Loucy (cell line): ENCODE results near the gene UBL4A.

Experiments used
- H2AFZ ChIP-seq: fragments of 200-600 bp; sonication (generic); 2 replicates; pipeline ENCODE4 v1.6.0; 2016; ENCODE audit warnings: antibody characterized with exemption, mild to moderate bottlenecking, low read length, moderate library complexity
- H3F3A ChIP-seq: fragments of 200-600 bp; 2 replicates; pipeline ENCODE4 v1.6.0; 2016; ENCODE audit warnings: antibody characterized with exemption, low read depth, mild to moderate bottlenecking
- H3K27me3 ChIP-seq: fragments of 200-600 bp; sonication (generic); 2 replicates; pipeline ENCODE4 v1.6.1; 2014; ENCODE audit warnings: low read length, mild to moderate bottlenecking; ENCODE audit not compliant: insufficient read depth, poor library complexity, severe bottlenecking
- H3K36me3 ChIP-seq: fragments of 200-600 bp; sonication (generic); 2 replicates; pipeline ENCODE4 v1.6.1; 2016; ENCODE audit warnings: low read length; ENCODE audit not compliant: insufficient read depth
- H3K4me1 ChIP-seq: fragments of 200-600 bp; sonication (generic); 2 replicates; pipeline ENCODE4 v1.5.1; 2014; ENCODE audit warnings: low read length, mild to moderate bottlenecking; ENCODE audit not compliant: insufficient read depth, poor library complexity, severe bottlenecking
- H3K4me2 ChIP-seq: fragments of 200-600 bp; sonication (generic); 2 replicates; pipeline ENCODE4 v1.6.0; 2014; ENCODE audit warnings: antibody characterized with exemption, low read length, low read depth, mild to moderate bottlenecking; ENCODE audit not compliant: poor library complexity, severe bottlenecking
- H3K4me3 ChIP-seq: fragments of 200-600 bp; sonication (generic); 2 replicates; pipeline ENCODE4 v1.5.1; 2014; ENCODE audit warnings: low read length, mild to moderate bottlenecking, mixed read lengths; ENCODE audit not compliant: poor library complexity, severe bottlenecking
- H3K79me2 ChIP-seq: fragments of 200-600 bp; sonication (generic); 2 replicates; pipeline ENCODE4 v1.6.1; 2014; ENCODE audit warnings: low read length; ENCODE audit not compliant: insufficient read depth
- H3K9ac ChIP-seq: fragments of 200-600 bp; sonication (generic); 2 replicates; pipeline ENCODE4 v1.6.0; 2014; ENCODE audit warnings: mild to moderate bottlenecking, low read depth, low read length, moderate library complexity; ENCODE audit not compliant: poor library complexity, severe bottlenecking
- H3K9me2 ChIP-seq: fragments of 200-600 bp; sonication (generic); replicated peaks from 2 replicates; pipeline ENCODE4 v1.6.1; 2016; ENCODE audit warnings: low read depth, low read length, mixed read lengths
- H3K9me3 ChIP-seq: fragments of 200-600 bp; sonication (generic); 2 replicates; pipeline ENCODE4 v1.6.1; 2014; ENCODE audit warnings: mild to moderate bottlenecking, antibody characterized with exemption, low read length, low read depth; ENCODE audit not compliant: insufficient read depth
- H4K20me1 ChIP-seq: fragments of 200-600 bp; sonication (generic); 2 replicates; pipeline ENCODE4 v1.6.0; 2014; ENCODE audit warnings: antibody characterized with exemption, low read length, mild to moderate bottlenecking; ENCODE audit not compliant: insufficient read depth, poor library complexity, severe bottlenecking
- EZH2phosphoT487 ChIP-seq: fragments of 200-600 bp; IDR thresholded peaks from 2 replicates; pipeline ENCODE4 v1.6.1; 2018; ENCODE audit warnings: antibody characterized with exemption, mild to moderate bottlenecking, moderate library complexity, borderline replicate concordance
- TF ChIP-seq, protein P1 (sequence below): fragments of 200-600 bp; sonication (generic); conservative IDR thresholded peaks from 2 replicates; pipeline ENCODE4 v1.5.1; 2014; ENCODE audit warnings: mild to moderate bottlenecking, antibody characterized with exemption, low read length

The UBL4A gene

DNA sequence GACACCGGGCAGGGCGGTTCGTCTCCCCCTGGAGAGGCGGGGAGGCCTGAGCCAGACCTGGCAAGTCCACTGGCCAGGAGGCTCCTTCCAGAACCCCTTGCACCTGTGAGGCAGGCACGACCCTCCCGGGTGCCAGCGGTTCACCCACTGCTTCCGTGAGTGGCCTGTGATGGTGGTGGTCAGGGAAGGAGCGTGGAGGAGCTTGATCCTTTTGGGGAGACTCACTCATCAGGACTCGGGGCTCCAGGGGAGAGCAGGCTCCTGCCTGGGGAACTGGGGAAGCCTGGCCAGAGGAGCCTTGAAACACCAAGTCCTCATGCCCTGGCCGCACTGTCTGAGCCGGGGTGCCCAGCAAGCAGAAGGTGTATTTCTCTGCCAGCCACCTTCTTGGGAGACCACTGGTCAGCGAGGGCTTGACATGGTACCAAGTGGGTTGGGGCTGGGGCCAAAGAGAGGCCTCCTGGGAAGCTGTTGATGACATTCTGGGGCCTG is 41.6 kb downstream of the UBL4A start:
- no peaks in the 10 kb centered on the region; the same call in 1 of the 2 replicates for H3K36me3 ChIP-seq
- H3F3A ChIP-seq: no peaks in the 10 kb centered on the region
- H3K9ac ChIP-seq: peak overlapping the region; percentile 75
- H3K9me2 ChIP-seq: no peaks in the 10 kb centered on the region
- no peaks in the 10 kb centered on the region for H3K9me3 ChIP-seq
- H4K20me1 ChIP-seq: no peaks in the 10 kb centered on the region
- H3K4me2 ChIP-seq: peak overlapping the region; percentile 71
- TF ChIP-seq, protein P1, sequence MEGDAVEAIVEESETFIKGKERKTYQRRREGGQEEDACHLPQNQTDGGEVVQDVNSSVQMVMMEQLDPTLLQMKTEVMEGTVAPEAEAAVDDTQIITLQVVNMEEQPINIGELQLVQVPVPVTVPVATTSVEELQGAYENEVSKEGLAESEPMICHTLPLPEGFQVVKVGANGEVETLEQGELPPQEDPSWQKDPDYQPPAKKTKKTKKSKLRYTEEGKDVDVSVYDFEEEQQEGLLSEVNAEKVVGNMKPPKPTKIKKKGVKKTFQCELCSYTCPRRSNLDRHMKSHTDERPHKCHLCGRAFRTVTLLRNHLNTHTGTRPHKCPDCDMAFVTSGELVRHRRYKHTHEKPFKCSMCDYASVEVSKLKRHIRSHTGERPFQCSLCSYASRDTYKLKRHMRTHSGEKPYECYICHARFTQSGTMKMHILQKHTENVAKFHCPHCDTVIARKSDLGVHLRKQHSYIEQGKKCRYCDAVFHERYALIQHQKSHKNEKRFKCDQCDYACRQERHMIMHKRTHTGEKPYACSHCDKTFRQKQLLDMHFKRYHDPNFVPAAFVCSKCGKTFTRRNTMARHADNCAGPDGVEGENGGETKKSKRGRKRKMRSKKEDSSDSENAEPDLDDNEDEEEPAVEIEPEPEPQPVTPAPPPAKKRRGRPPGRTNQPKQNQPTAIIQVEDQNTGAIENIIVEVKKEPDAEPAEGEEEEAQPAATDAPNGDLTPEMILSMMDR: no peak
- no peak for TF ChIP-seq EZH2phosphoT487
- H3K27me3 ChIP-seq: no peaks in the 10 kb centered on the region
- peaks cover 20% of the 10 kb centered on the region; the same call in 1 of the 2 replicates for H3K79me2 ChIP-seq
- H3K4me1 ChIP-seq: no peaks in the 10 kb centered on the region
- H2AFZ ChIP-seq: no peak overlapping the region
- H3K4me3 ChIP-seq: peak overlapping the region; percentile 77

DNA sequence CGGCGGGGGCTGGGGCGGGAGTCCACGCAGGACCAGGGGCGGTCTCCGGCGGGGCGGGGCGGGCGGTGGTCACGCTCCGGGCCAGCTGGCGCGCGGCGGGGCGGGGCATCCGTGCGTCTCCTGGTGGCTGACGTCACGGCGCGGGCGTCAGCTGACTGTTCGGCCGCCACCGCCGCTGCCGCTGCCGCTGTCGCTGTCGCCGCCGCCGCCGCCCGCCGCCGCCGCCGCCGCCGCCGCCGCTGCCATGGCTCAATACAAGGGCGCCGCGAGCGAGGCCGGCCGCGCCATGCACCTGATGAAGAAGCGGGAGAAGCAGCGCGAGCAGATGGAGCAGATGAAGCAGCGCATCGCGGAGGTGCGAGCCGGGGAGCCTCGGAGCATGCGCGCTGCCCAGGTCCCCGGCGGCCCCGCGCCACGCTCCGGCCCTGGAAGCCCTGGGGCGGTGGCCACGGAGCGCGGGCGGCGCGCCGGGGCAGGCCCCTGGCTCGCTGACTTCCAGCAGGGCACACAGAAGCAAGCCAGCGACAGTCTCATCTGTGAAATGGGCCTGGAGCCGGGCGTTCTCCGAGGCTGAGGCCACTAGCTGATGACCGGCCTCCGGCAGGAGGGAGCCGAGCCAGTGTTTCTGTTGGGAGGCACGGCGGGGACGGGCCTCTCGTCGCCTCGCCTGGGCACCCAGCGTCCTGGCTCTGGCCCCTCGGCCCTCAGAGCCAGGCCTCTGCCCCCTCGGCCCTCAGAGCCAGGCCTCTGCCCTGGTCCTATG is 42.2 kb downstream of the UBL4A start, which contains the start of gene FAM50A:
TSS of gene FAM50A (plus strand) at position 150 of the 763 bp plus-strand sequence. CDS start at position 245, 95 bp downstream.
- H3K36me3 ChIP-seq: no peaks in the 10 kb centered on the region; the same call in 1 of the 2 replicates
- H3K27me3 ChIP-seq: no peaks in the 10 kb centered on the region
- no peaks in the 10 kb centered on the region for H4K20me1 ChIP-seq
- no peaks in the 10 kb centered on the region for H3K9me2 ChIP-seq
- no peaks in the 10 kb centered on the region for H3K9me3 ChIP-seq
- H3K4me3 ChIP-seq: peak within 1 kb of the TSS; percentile 77
- H2AFZ ChIP-seq: no peak within 1 kb of the TSS; the same call in 1 of the 2 replicates
- H3K79me2 ChIP-seq: peaks cover 25% of the 10 kb centered on the region; the same call in 1 of the 2 replicates
- peak within 1 kb of the TSS; percentile 71 for H3K4me2 ChIP-seq
- H3K4me1 ChIP-seq: no peaks in the 10 kb centered on the region
- TF ChIP-seq, protein P1: no peak
- no peak for TF ChIP-seq EZH2phosphoT487
- no peaks in the 10 kb centered on the region for H3F3A ChIP-seq
- peak within 1 kb of the TSS; percentile 75 for H3K9ac ChIP-seq

DNA sequence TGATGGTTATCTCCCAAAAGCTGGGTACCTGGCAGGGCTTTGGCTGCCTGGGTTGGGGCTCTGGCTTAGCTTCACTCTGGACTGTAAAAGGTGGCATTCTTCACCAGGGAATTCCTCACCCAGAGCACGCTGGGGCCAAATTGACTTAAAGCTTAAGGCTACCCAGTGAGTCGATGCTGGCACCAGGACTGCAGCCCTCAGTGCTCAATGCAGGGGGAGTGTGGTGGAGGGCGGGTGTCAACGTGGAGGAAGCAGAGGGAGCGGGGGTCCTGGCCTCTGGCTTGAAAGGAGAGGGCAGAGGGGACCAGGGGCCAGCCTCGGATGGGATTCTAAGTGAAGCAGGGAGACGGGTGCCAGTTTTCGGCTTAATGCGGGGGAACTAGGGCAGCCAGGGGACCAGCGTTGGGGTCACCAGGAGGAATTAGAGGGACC is 42.9 kb downstream of the UBL4A start:
- no peaks in the 10 kb centered on the region for H3K4me1 ChIP-seq
- peak overlapping the region; percentile 68 for H3K4me2 ChIP-seq
- H3K27me3 ChIP-seq: no peaks in the 10 kb centered on the region
- H3K36me3 ChIP-seq: no peaks in the 10 kb centered on the region; the same call in 1 of the 2 replicates
- H3K4me3 ChIP-seq: peak overlapping the region; percentile 67
- no peaks in the 10 kb centered on the region for H3K9me3 ChIP-seq
- no peaks in the 10 kb centered on the region for H3K9me2 ChIP-seq
- TF ChIP-seq, protein P1: no peak
- TF ChIP-seq EZH2phosphoT487: no peak
- no peaks in the 10 kb centered on the region for H4K20me1 ChIP-seq
- no peaks in the 10 kb centered on the region for H3F3A ChIP-seq
- no peak overlapping the region for H2AFZ ChIP-seq
- no peak overlapping the region for H3K9ac ChIP-seq
- H3K79me2 ChIP-seq: peaks cover 32% of the 10 kb centered on the region
